ENCODE data around the gene PDS5B. TPM values are rescaled to one million over a fixed set of nuclear protein-coding genes. Genes with fewer than 3 reads are reported as not detected.
"Not testable (repeated sequence)": the region's sequence is repeated elsewhere in the genome, so short reads cannot be mapped to it uniquely, and the experiment has no call there.

Gene PDS5B
- total RNA-seq, 1 experiment from 2014 or later: 44.3 TPM

DNA sequence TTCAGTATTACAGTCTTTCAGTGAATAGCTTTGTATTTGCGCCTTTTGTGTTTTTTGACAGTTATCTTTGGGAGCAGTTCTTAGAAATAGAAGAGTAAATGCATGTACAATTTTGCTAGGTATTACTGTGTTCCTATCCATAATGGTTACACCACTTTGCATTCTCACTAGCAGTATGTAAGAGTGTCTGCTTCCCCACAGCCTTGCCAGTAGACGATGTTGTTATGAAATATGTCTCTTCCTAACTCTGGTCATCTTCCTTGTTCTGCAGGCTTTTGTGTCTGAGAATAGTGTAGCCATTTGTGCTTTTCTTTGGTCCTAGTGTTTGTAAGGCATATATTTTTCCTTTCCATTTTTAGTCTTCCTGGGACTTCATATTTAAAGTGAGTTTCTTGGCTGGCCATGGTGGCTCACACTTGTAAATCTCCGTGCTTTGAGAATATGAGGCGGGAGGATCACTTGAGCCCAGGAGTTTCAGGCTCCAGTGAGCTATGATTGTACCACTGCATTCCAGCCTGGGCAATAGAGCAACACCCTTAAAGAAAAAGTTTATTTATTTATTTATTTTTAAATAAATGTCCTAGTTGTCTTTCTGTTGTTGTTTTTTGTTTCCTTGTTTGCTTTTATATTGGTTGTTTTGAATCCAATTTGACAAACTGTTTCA is 140.3 kb downstream of the PDS5B start (continued):
- TF ChIP-seq, protein P1, sequence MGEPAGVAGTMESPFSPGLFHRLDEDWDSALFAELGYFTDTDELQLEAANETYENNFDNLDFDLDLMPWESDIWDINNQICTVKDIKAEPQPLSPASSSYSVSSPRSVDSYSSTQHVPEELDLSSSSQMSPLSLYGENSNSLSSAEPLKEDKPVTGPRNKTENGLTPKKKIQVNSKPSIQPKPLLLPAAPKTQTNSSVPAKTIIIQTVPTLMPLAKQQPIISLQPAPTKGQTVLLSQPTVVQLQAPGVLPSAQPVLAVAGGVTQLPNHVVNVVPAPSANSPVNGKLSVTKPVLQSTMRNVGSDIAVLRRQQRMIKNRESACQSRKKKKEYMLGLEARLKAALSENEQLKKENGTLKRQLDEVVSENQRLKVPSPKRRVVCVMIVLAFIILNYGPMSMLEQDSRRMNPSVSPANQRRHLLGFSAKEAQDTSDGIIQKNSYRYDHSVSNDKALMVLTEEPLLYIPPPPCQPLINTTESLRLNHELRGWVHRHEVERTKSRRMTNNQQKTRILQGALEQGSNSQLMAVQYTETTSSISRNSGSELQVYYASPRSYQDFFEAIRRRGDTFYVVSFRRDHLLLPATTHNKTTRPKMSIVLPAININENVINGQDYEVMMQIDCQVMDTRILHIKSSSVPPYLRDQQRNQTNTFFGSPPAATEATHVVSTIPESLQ (CRISPR knock-in tag; IDR thresholded peaks at IDR 0.05): no peak
- TF ChIP-seq, protein P2, sequence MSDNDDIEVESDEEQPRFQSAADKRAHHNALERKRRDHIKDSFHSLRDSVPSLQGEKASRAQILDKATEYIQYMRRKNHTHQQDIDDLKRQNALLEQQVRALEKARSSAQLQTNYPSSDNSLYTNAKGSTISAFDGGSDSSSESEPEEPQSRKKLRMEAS (CRISPR knock-in tag; IDR thresholded peaks at IDR 0.05): no peak
- no peak for TF ChIP-seq IRF2 (CRISPR knock-in tag; IDR thresholded peaks at IDR 0.05; ENCODE audit: borderline replicate concordance, low read depth)

DNA sequence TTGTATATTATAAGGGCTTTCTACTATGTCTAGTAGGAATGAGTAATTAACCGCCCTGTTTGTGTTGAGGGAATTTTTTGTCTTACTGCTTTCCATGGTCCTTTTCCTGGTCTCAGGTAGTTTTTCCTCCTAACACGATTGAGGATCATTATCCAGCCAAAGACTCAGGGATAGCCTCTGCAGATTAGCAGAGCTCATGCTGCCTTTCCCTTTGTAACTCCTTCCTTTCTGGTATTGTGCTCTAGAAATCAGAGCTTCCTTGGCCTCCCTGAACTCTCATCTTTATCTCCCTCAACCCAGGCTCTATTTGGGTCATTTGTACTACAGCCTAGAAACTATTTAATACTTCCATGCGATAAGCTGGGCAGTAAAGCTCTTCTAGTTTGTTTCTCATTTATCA is 142.1 kb downstream of the PDS5B start:
- Mint-ChIP-seq H3K9me3 (peaks cover 17% of the 10 kb centered on the region), H3K27ac (peak overlapping the region; percentile 82), H3K4me3 (no peak overlapping the region), H3K36me3 (peaks cover 27% of the 10 kb centered on the region), H3K27me3 (ENCODE audit: low read depth) (no peaks in the 10 kb centered on the region), H3K4me1 (peaks cover 29% of the 10 kb centered on the region)
- TF ChIP-seq ZNF263 (CRISPR knock-in tag; IDR thresholded peaks at IDR 0.05; ENCODE audit: low read depth) (no peak), TEAD1 (CRISPR knock-in tag; IDR thresholded peaks at IDR 0.05) (no peak), CREM (CRISPR knock-in tag; IDR thresholded peaks at IDR 0.05) (no peak), JAZF1 (CRISPR knock-in tag; IDR thresholded peaks at IDR 0.05) (no peak), PRDM15 (CRISPR knock-in tag; IDR thresholded peaks at IDR 0.05) (no peak)
- TF ChIP-seq, protein P3, sequence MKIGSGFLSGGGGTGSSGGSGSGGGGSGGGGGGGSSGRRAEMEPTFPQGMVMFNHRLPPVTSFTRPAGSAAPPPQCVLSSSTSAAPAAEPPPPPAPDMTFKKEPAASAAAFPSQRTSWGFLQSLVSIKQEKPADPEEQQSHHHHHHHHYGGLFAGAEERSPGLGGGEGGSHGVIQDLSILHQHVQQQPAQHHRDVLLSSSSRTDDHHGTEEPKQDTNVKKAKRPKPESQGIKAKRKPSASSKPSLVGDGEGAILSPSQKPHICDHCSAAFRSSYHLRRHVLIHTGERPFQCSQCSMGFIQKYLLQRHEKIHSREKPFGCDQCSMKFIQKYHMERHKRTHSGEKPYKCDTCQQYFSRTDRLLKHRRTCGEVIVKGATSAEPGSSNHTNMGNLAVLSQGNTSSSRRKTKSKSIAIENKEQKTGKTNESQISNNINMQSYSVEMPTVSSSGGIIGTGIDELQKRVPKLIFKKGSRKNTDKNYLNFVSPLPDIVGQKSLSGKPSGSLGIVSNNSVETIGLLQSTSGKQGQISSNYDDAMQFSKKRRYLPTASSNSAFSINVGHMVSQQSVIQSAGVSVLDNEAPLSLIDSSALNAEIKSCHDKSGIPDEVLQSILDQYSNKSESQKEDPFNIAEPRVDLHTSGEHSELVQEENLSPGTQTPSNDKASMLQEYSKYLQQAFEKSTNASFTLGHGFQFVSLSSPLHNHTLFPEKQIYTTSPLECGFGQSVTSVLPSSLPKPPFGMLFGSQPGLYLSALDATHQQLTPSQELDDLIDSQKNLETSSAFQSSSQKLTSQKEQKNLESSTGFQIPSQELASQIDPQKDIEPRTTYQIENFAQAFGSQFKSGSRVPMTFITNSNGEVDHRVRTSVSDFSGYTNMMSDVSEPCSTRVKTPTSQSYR (CRISPR knock-in tag; IDR thresholded peaks at IDR 0.05): no peak
- TF ChIP-seq, protein P4, sequence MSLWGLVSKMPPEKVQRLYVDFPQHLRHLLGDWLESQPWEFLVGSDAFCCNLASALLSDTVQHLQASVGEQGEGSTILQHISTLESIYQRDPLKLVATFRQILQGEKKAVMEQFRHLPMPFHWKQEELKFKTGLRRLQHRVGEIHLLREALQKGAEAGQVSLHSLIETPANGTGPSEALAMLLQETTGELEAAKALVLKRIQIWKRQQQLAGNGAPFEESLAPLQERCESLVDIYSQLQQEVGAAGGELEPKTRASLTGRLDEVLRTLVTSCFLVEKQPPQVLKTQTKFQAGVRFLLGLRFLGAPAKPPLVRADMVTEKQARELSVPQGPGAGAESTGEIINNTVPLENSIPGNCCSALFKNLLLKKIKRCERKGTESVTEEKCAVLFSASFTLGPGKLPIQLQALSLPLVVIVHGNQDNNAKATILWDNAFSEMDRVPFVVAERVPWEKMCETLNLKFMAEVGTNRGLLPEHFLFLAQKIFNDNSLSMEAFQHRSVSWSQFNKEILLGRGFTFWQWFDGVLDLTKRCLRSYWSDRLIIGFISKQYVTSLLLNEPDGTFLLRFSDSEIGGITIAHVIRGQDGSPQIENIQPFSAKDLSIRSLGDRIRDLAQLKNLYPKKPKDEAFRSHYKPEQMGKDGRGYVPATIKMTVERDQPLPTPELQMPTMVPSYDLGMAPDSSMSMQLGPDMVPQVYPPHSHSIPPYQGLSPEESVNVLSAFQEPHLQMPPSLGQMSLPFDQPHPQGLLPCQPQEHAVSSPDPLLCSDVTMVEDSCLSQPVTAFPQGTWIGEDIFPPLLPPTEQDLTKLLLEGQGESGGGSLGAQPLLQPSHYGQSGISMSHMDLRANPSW (CRISPR knock-in tag; conservative IDR thresholded peaks at IDR 0.05; ENCODE audit: low read depth): no peak
- TF ChIP-seq, protein P5, sequence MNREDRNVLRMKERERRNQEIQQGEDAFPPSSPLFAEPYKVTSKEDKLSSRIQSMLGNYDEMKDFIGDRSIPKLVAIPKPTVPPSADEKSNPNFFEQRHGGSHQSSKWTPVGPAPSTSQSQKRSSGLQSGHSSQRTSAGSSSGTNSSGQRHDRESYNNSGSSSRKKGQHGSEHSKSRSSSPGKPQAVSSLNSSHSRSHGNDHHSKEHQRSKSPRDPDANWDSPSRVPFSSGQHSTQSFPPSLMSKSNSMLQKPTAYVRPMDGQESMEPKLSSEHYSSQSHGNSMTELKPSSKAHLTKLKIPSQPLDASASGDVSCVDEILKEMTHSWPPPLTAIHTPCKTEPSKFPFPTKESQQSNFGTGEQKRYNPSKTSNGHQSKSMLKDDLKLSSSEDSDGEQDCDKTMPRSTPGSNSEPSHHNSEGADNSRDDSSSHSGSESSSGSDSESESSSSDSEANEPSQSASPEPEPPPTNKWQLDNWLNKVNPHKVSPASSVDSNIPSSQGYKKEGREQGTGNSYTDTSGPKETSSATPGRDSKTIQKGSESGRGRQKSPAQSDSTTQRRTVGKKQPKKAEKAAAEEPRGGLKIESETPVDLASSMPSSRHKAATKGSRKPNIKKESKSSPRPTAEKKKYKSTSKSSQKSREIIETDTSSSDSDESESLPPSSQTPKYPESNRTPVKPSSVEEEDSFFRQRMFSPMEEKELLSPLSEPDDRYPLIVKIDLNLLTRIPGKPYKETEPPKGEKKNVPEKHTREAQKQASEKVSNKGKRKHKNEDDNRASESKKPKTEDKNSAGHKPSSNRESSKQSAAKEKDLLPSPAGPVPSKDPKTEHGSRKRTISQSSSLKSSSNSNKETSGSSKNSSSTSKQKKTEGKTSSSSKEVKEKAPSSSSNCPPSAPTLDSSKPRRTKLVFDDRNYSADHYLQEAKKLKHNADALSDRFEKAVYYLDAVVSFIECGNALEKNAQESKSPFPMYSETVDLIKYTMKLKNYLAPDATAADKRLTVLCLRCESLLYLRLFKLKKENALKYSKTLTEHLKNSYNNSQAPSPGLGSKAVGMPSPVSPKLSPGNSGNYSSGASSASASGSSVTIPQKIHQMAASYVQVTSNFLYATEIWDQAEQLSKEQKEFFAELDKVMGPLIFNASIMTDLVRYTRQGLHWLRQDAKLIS (CRISPR knock-in tag; IDR thresholded peaks at IDR 0.05; ENCODE audit: borderline replicate concordance): no peak
- ATAC-seq: peak; percentile 77
- POLR2A ChIA-PET: no interaction called here
- no peak for DNase-seq (ENCODE audit: low spot score)
- CTCF ChIA-PET: interaction anchor here (0.9 kb wide), 1 partner anchor 89 kb away, joined by 3 read pairs; no protein-coding TSS in a partner anchor

DNA sequence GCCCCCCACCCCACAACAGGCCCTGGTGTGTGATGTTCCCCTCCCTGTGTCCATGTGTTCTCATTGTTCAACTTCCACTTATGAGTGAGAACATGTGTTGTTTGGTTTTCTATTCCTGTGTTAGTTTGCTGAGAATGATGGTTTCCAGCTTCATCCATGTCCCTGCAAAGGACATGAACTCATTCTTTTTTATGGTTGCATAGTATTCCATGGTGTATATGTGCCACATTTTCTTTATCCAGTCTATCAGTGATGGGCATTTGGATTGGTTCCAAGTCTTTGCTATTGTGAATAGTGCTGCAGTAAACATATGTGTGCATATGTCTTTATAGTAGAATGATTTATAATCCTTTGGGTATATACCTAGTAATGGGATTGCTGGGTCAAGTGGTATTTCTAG is 142.8 kb downstream of the PDS5B start:
- ATAC-seq; DNase-seq (ENCODE audit: low spot score); H3K27ac Mint-ChIP-seq; H3K4me3 Mint-ChIP-seq; POLR2A ChIA-PET; CTCF ChIA-PET; H3K27me3 Mint-ChIP-seq (ENCODE audit: low read depth): not testable (repeated sequence)
- peaks cover 22% of the 10 kb centered on the region for H3K36me3 Mint-ChIP-seq
- peaks cover 17% of the 10 kb centered on the region for H3K9me3 Mint-ChIP-seq
- H3K4me1 Mint-ChIP-seq: peaks cover 29% of the 10 kb centered on the region
